Measurements from ENCODE around the gene RANBP10. TPM values are rescaled to one million over a fixed set of nuclear protein-coding genes. Genes with fewer than 3 reads are reported as not detected.
A peak's percentile ranks its signal among the peaks of the same experiment; 100 is the strongest.

The RANBP10 gene
- total and polyA plus RNA-seq, 2 of the 13 experiments (the other 11 are each of a cell fraction or from before 2014, with no cell fraction given) = 9.2 to 22.7 TPM

- peak; percentile 85; the same call in 1 of the 2 replicates for TF ChIP-seq ZNF616 (CRISPR knock-in tag; IDR thresholded peaks at IDR 0.05; ENCODE audit: low read depth)
- peak; percentile 46; the same call in 1 of the 2 replicates for TF ChIP-seq TFE3 (CRISPR knock-in tag; IDR thresholded peaks at IDR 0.05)
- TF ChIP-seq CHD2 (IDR thresholded peaks at IDR 0.05; ENCODE audit: low read depth, low read length) = peak; percentile 46; the same call in 1 of the 2 replicates
- TF ChIP-seq MLXIP (CRISPR knock-in tag; IDR thresholded peaks at IDR 0.05; ENCODE audit: borderline replicate concordance) = no peak
- no peak for TF ChIP-seq GRHL1 (CRISPR knock-in tag; conservative IDR thresholded peaks at IDR 0.05)
- no peak for TF ChIP-seq MAFF (IDR thresholded peaks at IDR 0.05; ENCODE audit: low read depth, low read length)
- no peak; the same call in 1 of the 2 replicates for TF ChIP-seq RFX5 (IDR thresholded peaks at IDR 0.05; ENCODE audit: low read depth, low read length)
- no peak for TF ChIP-seq ZKSCAN5 (CRISPR knock-in tag; IDR thresholded peaks at IDR 0.05)
- no peak for TF ChIP-seq ZNF703 (CRISPR knock-in tag; IDR thresholded peaks at IDR 0.05; ENCODE audit: borderline replicate concordance)
- TF ChIP-seq ZSCAN30 (CRISPR knock-in tag; IDR thresholded peaks at IDR 0.05) = no peak
- no peak for TF ChIP-seq ZNF737 (CRISPR knock-in tag; IDR thresholded peaks at IDR 0.05; ENCODE audit: borderline replicate concordance)
- no peak for TF ChIP-seq RAD51 (IDR thresholded peaks at IDR 0.05; ENCODE audit: borderline replicate concordance)
- peak; percentile 98; the same call in 1 of the 2 replicates for TF ChIP-seq SAP130 (CRISPR knock-in tag; IDR thresholded peaks at IDR 0.05; ENCODE audit: low read depth)
- TF ChIP-seq CHCHD3 (CRISPR knock-in tag; IDR thresholded peaks at IDR 0.05) = no peak
- TF ChIP-seq POGZ (CRISPR knock-in tag; IDR thresholded peaks at IDR 0.05) = no peak; the same call in 1 of the 2 replicates
- TF ChIP-seq BATF2 (CRISPR knock-in tag; IDR thresholded peaks at IDR 0.05) = no peak
- no peak for TF ChIP-seq ONECUT2 (CRISPR knock-in tag; IDR thresholded peaks at IDR 0.05)
- TF ChIP-seq TEF (CRISPR knock-in tag; IDR thresholded peaks at IDR 0.05) = no peak
These were observed at the start of gene RANBP10, which contains the start of gene TSNAXIP1 (continued) for GRCh38 chr16:67806428-67807147.

Measured in HepG2 (cell line).